Placental epithelial cell (primary cell): ENCODE data around the gene HIKESHI. TPM values are rescaled to one million over a fixed set of nuclear protein-coding genes. Genes with fewer than 3 reads are reported as not detected.

Experiments used
- small RNA-seq: library from RNA; depleted of rRNA; stranded (forward); fragments of <200 nt; gene quantifications from one replicate; pipeline ENCODE3, GENCODE V24; 2012
- total RNA-seq: library from RNA; depleted of rRNA; stranded (reverse); fragments of >200 nt; gene quantifications from 2 replicates; pipeline ENCODE4 v1.2.3, GENCODE V29; 2012

Gene HIKESHI, protein sequence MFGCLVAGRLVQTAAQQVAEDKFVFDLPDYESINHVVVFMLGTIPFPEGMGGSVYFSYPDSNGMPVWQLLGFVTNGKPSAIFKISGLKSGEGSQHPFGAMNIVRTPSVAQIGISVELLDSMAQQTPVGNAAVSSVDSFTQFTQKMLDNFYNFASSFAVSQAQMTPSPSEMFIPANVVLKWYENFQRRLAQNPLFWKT
- 53.8 and 72.7 TPM in 2 replicates for total RNA-seq

DNA sequence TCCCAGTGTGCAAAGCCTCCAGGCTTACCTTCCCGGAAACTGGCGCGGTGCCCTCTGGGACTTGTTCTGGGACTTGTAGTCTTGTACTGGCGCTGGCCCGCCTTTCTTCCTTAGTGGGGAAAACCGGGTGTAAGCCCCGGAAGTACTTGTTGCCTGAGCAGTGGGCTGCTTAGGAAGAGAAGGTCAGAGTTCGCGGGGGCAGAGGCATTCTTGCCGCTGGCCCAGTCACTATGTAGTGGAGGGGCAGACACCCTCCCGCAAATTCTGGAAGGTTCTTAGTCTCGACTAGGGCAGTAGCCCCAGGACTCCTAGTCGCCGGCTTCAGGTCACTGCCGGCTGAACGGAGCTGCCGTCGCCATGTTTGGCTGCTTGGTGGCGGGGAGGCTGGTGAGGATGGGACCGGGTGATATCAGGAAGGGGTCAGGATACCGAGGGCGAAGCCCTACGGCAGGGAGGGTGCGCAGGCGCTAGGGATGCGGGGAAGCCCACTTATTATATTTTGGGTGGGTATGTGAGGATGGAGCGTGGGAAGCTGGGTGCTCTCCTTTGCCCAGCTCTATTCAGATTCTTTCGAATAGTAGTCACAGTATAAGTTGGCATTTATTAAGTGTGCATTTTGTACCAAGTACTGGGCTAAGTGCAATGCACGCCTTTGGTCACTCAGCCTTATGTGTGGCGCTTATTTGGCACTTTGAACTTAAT is at the start of gene HIKESHI:
HIKESHI (plus strand) TSS at position 149 of the 702 bp plus-strand sequence; CDS start at position 358, 209 bp downstream.

DNA sequence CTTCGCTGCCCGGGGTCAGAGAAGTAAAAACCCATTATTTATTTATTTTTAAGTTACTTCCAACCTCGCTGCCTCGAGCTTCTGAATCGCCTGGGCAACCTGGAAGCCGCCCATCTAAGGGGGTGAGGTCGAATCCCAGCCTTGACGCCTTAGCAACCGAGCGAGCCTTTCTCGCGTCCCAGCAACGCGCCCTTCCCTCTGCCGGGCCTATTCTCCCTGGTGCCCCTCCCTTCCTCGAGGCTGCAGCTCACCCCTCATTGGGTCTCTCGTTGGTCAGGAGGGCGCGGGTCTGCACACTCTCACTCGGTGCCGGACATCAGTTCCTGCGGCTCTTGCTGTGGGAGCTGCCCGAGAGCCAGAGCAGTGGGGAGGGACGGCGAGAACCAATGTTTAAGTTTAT is 72.5 kb downstream of the HIKESHI start, which contains the start of gene CCDC81:
CCDC81 (plus strand) TSS at position 302 of the 400 bp plus-strand sequence. CDS start 277 bp downstream, outside the sequence.

Small RNA genes lying within 50 kb of the gene (small RNA-seq; reads per million reads assigned to genes)
- gene RN7SL225P: not detected

Other genes starting within 250 kb of the HIKESHI start
- gene PICALM, start 233.2 kb upstream of the HIKESHI start, total RNA-seq: 223 and 261 TPM in 2 replicates
- gene EED, start 57.5 kb upstream of the HIKESHI start, total RNA-seq: 13.7 and 20.8 TPM in 2 replicates
- 0.79 and 1.3 TPM in 2 replicates for gene CCDC81, start 72.6 kb downstream of the HIKESHI start, total RNA-seq